ENCODE measurements around the gene WNK1.

- TF ChIP-seq CTCF (IDR thresholded peaks at IDR 0.05) (no peak), POLR2A (IDR thresholded peaks at IDR 0.05) (no peak)
Measured at GRCh38 chr12:750366-751191, 1.8 kb upstream of the WNK1 start.
